ENCODE results near the gene SRSF3.

DNA sequence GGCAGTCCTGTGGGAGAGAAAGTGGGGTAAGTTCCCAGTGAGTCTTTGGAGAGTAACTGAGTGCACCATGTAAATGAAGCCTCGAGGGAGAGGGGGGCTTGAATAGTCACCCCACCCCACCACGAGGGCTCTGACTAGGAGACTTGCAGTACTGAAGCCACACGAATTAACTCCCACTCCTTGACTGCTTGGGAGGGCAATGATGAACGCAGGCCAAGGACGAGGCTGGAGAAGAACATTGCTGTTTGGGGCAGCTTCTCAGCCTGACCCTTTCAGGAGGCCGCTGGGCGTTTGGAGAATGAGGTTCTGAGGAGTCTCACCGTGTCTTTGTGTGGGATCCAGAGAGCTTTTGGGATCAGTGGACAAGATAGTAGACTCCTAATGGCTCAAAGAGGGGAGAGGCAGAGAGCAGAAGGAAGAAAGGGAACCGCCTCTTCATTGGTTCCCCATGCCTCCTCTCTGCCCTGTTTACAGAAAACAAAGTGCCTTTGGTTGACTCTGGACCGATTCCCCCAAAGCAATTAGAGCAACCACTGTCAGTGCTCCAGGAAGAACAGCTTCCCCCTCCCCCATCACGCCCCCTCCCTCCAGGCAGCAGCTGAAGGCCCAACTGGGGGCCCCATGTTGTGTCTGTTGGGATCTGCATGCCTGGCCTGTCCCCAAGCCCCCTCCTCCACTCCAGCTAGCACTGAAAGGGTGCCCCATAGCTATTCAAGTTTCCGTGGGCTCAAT lies 42.7 kb downstream of the SRSF3 start:
- TF ChIP-seq POLR2A (IDR thresholded peaks at IDR 0.05): no peak
- TF ChIP-seq, protein P1, sequence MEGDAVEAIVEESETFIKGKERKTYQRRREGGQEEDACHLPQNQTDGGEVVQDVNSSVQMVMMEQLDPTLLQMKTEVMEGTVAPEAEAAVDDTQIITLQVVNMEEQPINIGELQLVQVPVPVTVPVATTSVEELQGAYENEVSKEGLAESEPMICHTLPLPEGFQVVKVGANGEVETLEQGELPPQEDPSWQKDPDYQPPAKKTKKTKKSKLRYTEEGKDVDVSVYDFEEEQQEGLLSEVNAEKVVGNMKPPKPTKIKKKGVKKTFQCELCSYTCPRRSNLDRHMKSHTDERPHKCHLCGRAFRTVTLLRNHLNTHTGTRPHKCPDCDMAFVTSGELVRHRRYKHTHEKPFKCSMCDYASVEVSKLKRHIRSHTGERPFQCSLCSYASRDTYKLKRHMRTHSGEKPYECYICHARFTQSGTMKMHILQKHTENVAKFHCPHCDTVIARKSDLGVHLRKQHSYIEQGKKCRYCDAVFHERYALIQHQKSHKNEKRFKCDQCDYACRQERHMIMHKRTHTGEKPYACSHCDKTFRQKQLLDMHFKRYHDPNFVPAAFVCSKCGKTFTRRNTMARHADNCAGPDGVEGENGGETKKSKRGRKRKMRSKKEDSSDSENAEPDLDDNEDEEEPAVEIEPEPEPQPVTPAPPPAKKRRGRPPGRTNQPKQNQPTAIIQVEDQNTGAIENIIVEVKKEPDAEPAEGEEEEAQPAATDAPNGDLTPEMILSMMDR (IDR thresholded peaks at IDR 0.05): no peak

Data from uterus (tissue), 2 donors.